GM12878 (cell line): Measurements from ENCODE around the gene CACNA1I.

Source experiments
- EGR1 ChIP-seq, 2 experiments: IDR thresholded peaks; 1 replicate in 1 of 2; 2 replicates in 1 of 2; pipeline ENCODE4 v1.6.1; 2011 to 2012; ENCODE audit warnings: low read depth in 2 of 2, low read length in 2 of 2, borderline replicate concordance in 1 of 2, mild to moderate bottlenecking in 1 of 2, moderate library complexity in 1 of 2
- NR2C2 ChIP-seq: IDR thresholded peaks from 2 replicates; pipeline ENCODE4 v1.6.1; 2011; ENCODE audit warnings: borderline replicate concordance, low read depth; ENCODE audit not compliant: control insufficient read depth, insufficient read length
- POLR2A ChIP-seq: IDR thresholded peaks from 2 replicates; pipeline ENCODE4 v1.6.1; 2011; ENCODE audit warnings: low read depth, mild to moderate bottlenecking, low read length
- RFX5 ChIP-seq: IDR thresholded peaks from 2 replicates; pipeline ENCODE4 v1.6.1; 2011; ENCODE audit warnings: low read depth, low read length, improper control_type of control experiment
- SMC3 ChIP-seq: IDR thresholded peaks from 2 replicates; pipeline ENCODE4 v1.6.1; 2011; ENCODE audit warnings: low read length, improper control_type of control experiment, borderline replicate concordance
- TF ChIP-seq, protein P1 (sequence below), 3 experiments: IDR thresholded peaks in 2 of 3; conservative IDR thresholded peaks in 1 of 3; 2 replicates each; pipeline ENCODE4 v1.5.1; 2011; ENCODE audit warnings: low read depth in 3 of 3, low read length in 3 of 3, mild to moderate bottlenecking in 3 of 3, control low read depth in 2 of 3, moderate library complexity in 2 of 3, inconsistent platforms in 1 of 3, mixed read lengths in 1 of 3; ENCODE audit not compliant: control insufficient read depth in 2 of 3, insufficient read depth in 1 of 3; ENCODE audit errors: extremely low read depth in 1 of 3
- TF ChIP-seq, protein P2 (sequence below): IDR thresholded peaks from 2 replicates; pipeline ENCODE4 v1.6.1; 2011; ENCODE audit warnings: low read depth, low read length, improper control_type of control experiment, borderline replicate concordance

DNA sequence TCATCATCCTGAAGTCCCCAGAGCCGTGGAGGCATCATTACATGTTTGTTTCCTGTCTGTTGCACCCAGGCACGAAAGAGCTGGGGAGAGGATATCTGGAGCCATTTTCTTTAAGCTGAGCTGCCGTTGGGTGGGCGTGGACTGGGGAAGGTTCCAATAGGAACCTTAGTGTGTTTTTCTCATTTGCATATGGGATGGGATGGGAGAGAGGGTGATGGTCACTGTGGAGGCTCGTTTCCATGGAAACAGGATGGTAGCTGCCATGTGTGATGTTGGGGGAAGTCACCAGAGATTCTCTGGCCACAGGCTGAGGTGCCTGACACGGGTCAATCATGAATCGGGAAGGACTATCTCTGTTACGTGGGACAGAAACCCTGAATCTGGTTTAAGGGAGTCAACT, 39.7 kb downstream of the CACNA1I start:
- TF ChIP-seq EGR1 (IDR thresholded peaks at IDR 0.05; ENCODE audit: borderline replicate concordance in 1 of 2, low read depth in 2 of 2, low read length in 2 of 2) (no peak), SMC3 (no peak), NR2C2 (no peak), RFX5 (no peak), POLR2A (no peak)
- TF ChIP-seq, protein P1, sequence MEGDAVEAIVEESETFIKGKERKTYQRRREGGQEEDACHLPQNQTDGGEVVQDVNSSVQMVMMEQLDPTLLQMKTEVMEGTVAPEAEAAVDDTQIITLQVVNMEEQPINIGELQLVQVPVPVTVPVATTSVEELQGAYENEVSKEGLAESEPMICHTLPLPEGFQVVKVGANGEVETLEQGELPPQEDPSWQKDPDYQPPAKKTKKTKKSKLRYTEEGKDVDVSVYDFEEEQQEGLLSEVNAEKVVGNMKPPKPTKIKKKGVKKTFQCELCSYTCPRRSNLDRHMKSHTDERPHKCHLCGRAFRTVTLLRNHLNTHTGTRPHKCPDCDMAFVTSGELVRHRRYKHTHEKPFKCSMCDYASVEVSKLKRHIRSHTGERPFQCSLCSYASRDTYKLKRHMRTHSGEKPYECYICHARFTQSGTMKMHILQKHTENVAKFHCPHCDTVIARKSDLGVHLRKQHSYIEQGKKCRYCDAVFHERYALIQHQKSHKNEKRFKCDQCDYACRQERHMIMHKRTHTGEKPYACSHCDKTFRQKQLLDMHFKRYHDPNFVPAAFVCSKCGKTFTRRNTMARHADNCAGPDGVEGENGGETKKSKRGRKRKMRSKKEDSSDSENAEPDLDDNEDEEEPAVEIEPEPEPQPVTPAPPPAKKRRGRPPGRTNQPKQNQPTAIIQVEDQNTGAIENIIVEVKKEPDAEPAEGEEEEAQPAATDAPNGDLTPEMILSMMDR (IDR thresholded peaks at IDR 0.05 in 2 of 3, conservative IDR thresholded peaks at IDR 0.05 in 1 of 3; ENCODE audit: control insufficient read depth in 2 of 3, extremely low read depth in 1 of 3, insufficient read depth in 1 of 3, low read depth in 3 of 3, low read length in 3 of 3): no peak
- TF ChIP-seq, protein P2, sequence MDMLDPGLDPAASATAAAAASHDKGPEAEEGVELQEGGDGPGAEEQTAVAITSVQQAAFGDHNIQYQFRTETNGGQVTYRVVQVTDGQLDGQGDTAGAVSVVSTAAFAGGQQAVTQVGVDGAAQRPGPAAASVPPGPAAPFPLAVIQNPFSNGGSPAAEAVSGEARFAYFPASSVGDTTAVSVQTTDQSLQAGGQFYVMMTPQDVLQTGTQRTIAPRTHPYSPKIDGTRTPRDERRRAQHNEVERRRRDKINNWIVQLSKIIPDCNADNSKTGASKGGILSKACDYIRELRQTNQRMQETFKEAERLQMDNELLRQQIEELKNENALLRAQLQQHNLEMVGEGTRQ: no peak
